Kidney (tissue), 14 donors: ENCODE results near the gene CCDC127. TPM values are rescaled to one million over a fixed set of nuclear protein-coding genes. Genes with fewer than 3 reads are reported as not detected.

ENCODE experiments used
- DNase-seq, 5 donors: peaks; one replicate each; pipeline ENCODE4 v3.0.0-alpha.2; 2013 to 2020
- FAIRE-seq: peaks from 2 replicates; lab custom pipeline; 2012; peaks lifted over from hg19 to GRCh38; lab: Jason Lieb, UNC
- H3K27ac ChIP-seq, 2 donors: one replicate each; pipeline ENCODE4 v1.7.0; 2013; ENCODE audit warnings: low read depth in 2 of 2, low read length in 2 of 2, inconsistent platforms in 1 of 2
- H3K27me3 ChIP-seq: one replicate; pipeline ENCODE4 v1.7.1; 2013; ENCODE audit warnings: low read length, inconsistent platforms; ENCODE audit not compliant: control insufficient read depth, insufficient read depth
- H3K36me3 ChIP-seq, 3 donors: one replicate each; pipeline versions ENCODE4 v1.7.0 to v1.7.1; 2013; ENCODE audit warnings: low read length in 3 of 3, control low read depth in 1 of 3, inconsistent platforms in 1 of 3; ENCODE audit not compliant: insufficient read depth in 3 of 3, control insufficient read depth in 2 of 3
- H3K4me1 ChIP-seq, 3 donors: one replicate each; pipeline versions ENCODE4 v1.7.0 to v1.7.1; 2013; ENCODE audit warnings: low read length in 3 of 3, inconsistent platforms in 1 of 3, low read depth in 1 of 3; ENCODE audit not compliant: control insufficient read depth in 2 of 3, insufficient read depth in 2 of 3
- H3K4me3 ChIP-seq, 3 donors: one replicate each; pipeline versions ENCODE4 v1.7.0 to v1.8.1; 2013; ENCODE audit warnings: low read length in 3 of 3, control low read depth in 1 of 3, inconsistent platforms in 1 of 3
- H3K9ac ChIP-seq, 3 donors: one replicate each; pipeline versions ENCODE4 v1.7.0 to v1.7.1; 2013; ENCODE audit warnings: low read length in 3 of 3, control low read depth in 1 of 3, inconsistent platforms in 1 of 3
- H3K9me3 ChIP-seq, 3 donors: one replicate each; pipeline versions ENCODE4 v1.7.0 to v1.7.1; 2013; ENCODE audit warnings: low read length in 3 of 3, control low read depth in 1 of 3, inconsistent platforms in 1 of 3; ENCODE audit not compliant: control insufficient read depth in 2 of 3, insufficient read depth in 1 of 3
- intact Hi-C: fragments of 100-400 bp; cut with DNase I; formaldehyde crosslinking; loops from one replicate; pipeline ENCODE4 v1.11.1; 2022
- polyA plus RNA-seq: library from polyadenylated mRNA; stranded (reverse); fragments of 350-450 nt; fragmentation: Illumina TruSeq; extraction: RNeasy Lipid Tissue Mini Kit (QIAGEN cat#74804); gene quantifications from one replicate; pipeline ENCODE4 v1.2.3, GENCODE V29; 2014; ENCODE audit warnings: low read depth, low replicate concordance; ENCODE audit not compliant: insufficient read depth
- total RNA-seq: library from RNA; stranded (reverse); fragmentation: NEBNext Ultra II Directional; extraction: Animal tissue kit (Norgen Biotek cat#: 25700); gene quantifications from one replicate; pipeline ENCODE4 v1.2.1, GENCODE V29; 2021
- TF ChIP-seq, protein P1 (sequence below): IDR thresholded peaks from 3 replicates; pipeline ENCODE4 v1.5.1; 2012; ENCODE audit warnings: mild to moderate bottlenecking, moderate library complexity, borderline replicate concordance; ENCODE audit not compliant: insufficient read depth; ENCODE audit errors: extremely low read depth
- donor health status: control.
- donor health status: control.
- donor health status: control.
- donor health status: control.
- donor health status: control.
- donor health status: DM: yes; HTN: yes; CAD: no.
- donor health status: Normal renal cell carcinoma (clear cell type).

Gene CCDC127
- total and polyA plus RNA-seq, 2 donors from 2014 or later, result 3.2 to 5.9 TPM

DNA sequence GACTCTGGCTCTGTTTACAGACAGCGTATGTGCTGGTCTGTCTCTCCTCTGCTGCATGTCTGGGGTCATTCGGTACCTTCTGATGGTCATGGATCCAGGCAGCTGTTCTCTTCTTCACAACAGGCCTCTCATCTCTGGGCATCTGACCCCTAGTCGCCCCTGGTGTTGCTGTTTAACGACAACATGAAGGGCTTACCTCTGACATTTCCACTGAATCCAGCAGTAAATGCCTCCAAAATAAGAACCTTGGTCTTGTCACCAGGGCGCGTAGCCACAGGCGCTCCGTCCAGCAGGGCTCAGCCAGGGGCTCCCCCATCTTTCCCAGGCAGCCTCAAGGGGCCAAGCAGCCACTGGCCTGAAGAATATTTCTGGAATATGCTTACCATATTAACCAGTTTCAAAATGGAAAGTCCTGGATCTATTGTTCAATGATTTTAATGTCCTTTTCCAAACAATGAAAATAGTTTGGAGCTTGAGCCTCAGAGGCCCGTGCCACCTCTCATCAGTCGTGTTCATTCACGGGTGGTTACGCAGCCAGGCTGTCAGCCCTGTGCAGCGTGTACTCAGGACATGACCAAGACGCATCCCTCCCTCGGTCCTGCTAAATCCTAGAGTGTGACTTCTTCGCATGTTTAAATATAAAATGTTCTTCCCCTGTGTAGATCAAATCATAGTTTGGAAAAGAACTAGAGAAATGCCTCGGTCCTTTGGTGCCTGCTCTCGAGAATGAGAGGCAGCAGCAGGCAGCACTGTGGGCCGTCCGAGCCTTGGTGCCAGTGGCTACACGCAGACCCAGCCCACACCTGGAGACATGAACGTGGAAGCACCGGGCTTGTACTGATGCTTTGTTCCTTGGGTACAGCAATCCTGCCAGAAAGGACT is 56.8 kb downstream of the CCDC127 start:
- no peak for FAIRE-seq
- TF ChIP-seq, protein P1, sequence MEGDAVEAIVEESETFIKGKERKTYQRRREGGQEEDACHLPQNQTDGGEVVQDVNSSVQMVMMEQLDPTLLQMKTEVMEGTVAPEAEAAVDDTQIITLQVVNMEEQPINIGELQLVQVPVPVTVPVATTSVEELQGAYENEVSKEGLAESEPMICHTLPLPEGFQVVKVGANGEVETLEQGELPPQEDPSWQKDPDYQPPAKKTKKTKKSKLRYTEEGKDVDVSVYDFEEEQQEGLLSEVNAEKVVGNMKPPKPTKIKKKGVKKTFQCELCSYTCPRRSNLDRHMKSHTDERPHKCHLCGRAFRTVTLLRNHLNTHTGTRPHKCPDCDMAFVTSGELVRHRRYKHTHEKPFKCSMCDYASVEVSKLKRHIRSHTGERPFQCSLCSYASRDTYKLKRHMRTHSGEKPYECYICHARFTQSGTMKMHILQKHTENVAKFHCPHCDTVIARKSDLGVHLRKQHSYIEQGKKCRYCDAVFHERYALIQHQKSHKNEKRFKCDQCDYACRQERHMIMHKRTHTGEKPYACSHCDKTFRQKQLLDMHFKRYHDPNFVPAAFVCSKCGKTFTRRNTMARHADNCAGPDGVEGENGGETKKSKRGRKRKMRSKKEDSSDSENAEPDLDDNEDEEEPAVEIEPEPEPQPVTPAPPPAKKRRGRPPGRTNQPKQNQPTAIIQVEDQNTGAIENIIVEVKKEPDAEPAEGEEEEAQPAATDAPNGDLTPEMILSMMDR, result no peak

DNA sequence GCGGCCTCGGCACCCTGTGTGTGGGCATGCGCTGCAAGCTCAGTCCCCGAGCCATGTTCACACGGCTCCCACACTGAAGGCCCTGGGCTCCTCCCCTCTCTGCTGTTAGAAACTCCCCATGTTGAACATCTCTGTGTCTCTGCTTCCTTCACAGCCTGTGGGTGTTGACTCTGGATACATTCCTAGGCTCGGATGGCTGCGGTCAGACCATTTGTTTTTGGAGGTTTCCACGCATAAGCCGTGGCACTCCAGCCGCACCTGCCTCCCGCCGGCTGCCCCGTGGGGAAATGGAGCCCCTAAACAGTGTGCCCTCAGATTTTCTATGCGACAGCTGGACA is 57.8 kb downstream of the CCDC127 start:
- H3K36me3 ChIP-seq, result no peaks in the 10 kb centered on the region
- intact Hi-C loops, result no loop called here
- no peaks in the 10 kb centered on the region for H3K4me1 ChIP-seq
- H3K27ac ChIP-seq, result no peak overlapping the region
- FAIRE-seq, result no peak
- DNase-seq, result no peak
- no peaks in the 10 kb centered on the region for H3K27me3 ChIP-seq
- no peak overlapping the region for H3K4me3 ChIP-seq
- TF ChIP-seq, protein P1, result no peak
- H3K9ac ChIP-seq, result no peak overlapping the region
- H3K9me3 ChIP-seq, result no peaks in the 10 kb centered on the region

More for the DNA sequence above, 56.8 kb downstream of the CCDC127 start:
- DNase-seq, result peak in 1 of 5 donors; percentile 18
- no peaks in the 10 kb centered on the region for H3K27me3 ChIP-seq
- no peak overlapping the region for H3K27ac ChIP-seq
- no peak overlapping the region for H3K9ac ChIP-seq
- no peaks in the 10 kb centered on the region for H3K36me3 ChIP-seq
- H3K4me3 ChIP-seq, result no peak overlapping the region
- no peaks in the 10 kb centered on the region for H3K9me3 ChIP-seq
- H3K4me1 ChIP-seq, result no peaks in the 10 kb centered on the region
- intact Hi-C loops, result no loop called here

DNA sequence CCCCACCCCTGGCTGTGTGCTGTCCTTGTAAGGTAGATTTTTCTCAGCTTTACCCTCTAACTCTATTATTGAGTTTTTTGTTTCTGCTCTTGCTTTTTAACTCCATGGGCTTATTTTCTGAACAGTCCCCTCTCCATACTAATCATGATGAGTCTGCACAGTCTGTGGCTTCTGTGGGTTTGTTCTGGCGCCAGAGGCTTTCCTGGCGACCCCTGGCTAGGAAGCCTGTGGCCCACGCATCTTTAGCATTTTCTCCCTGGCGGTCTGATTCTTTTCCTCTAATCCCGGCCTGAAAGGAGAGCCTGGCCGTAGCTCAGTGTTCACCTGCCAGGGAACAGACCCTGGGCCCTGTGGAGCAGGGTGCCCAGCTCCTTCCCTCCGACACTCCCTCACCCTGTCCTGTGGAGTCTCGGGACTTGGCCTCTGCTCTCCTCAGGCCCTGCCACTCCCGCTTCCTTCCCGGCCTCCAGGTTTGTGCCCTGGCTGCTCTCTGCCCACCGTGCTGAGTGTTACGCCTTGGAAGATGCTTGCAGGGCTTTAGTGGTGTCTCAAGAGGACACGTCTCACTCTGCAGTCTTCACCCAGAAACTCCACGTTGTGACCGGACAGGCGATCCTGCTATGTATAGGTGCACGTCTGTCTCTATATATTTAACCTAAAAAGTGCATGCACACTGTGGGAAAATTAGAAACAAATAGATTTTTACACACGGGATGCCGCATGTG is 58.3 kb downstream of the CCDC127 start:
- H3K36me3 ChIP-seq, result no peaks in the 10 kb centered on the region
- DNase-seq (peak in 1 of 5 donors; percentile 17), FAIRE-seq (no peak)
- no peaks in the 10 kb centered on the region for H3K9me3 ChIP-seq
- H3K27ac ChIP-seq, result no peak overlapping the region
- TF ChIP-seq, protein P1, result no peak
- intact Hi-C loops, result no loop called here
- no peak overlapping the region for H3K4me3 ChIP-seq
- H3K4me1 ChIP-seq, result no peaks in the 10 kb centered on the region
- H3K9ac ChIP-seq, result no peak overlapping the region
- no peaks in the 10 kb centered on the region for H3K27me3 ChIP-seq
